HG03039 (cell line): ENCODE data around the gene NPAS3.

ENCODE experiments used
- ATAC-seq: cut with Tn5 transposase; IDR thresholded peaks from one replicate; pipeline ENCODE4 v1.9.1; 2021; ENCODE audit warnings: mild to moderate bottlenecking, moderate library complexity; ENCODE audit not compliant: unreplicated experiment

The NPAS3 gene

GRCh38 chr14:33534632-33535031, 596.0 kb downstream of the NPAS3 start:
- no peak for ATAC-seq

GRCh38 chr14:33539918-33540357, 601.3 kb downstream of the NPAS3 start:
- ATAC-seq, result no peak

- no peak for ATAC-seq
These were observed 602.5 kb downstream of the NPAS3 start for GRCh38 chr14:33541171-33541570.

- no peak for ATAC-seq
These were observed 603.9 kb downstream of the NPAS3 start for GRCh38 chr14:33542338-33543287.

GRCh38 chr14:33545696-33546095, 607.0 kb downstream of the NPAS3 start:
- no peak for ATAC-seq

GRCh38 chr14:33548606-33549005, 609.9 kb downstream of the NPAS3 start:
- ATAC-seq, result no peak

DNA sequence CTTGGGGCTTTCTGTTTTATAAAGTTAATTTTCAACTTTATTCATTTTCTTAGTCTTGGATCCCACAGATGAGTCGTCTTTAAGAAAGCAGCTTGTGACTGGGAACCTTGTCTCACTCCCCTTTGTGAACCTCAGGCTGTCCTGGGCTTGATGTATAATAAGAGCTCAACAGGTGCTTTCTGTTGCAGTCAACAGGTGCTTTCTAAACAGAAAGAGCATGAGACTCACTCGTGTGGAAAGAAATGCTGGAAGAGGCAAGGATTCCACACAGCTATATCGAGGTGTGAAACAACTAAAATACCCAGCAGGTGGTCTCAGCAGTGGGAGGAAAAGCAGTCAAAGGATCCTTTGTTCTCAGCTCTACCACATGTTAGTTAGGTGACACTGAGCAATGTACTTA, 613.3 kb downstream of the NPAS3 start:
- ATAC-seq, result no peak

DNA sequence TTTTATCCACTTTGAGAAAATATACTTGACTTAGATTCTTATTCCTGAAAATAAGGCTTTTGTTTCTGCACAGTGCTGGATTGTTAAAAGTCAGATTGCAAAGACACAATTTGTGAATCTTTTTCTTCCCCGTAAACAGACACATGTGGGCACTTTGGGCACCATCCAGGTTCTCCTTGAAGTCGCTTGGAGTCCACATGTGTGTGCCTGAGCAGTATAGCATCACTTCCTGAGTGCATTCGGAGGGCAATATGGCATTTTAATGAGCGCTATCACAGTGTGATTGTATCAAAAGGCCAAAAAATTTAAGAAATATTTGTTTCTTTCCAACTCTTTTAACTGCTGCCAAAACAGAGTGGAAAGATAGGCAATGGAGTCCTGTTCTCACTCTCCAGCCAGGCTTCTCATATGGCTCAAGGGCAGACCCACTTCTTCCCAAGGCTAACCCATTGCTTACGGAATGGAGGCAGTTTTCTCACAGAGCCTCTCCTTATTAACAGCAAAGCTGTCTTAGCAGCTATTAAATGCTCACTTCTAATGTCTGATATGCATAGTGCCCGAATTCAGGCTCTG, 615.1 kb downstream of the NPAS3 start:
- no peak for ATAC-seq

- no peak for ATAC-seq
These were observed 616.3 kb downstream of the NPAS3 start for GRCh38 chr14:33554988-33555387.

DNA sequence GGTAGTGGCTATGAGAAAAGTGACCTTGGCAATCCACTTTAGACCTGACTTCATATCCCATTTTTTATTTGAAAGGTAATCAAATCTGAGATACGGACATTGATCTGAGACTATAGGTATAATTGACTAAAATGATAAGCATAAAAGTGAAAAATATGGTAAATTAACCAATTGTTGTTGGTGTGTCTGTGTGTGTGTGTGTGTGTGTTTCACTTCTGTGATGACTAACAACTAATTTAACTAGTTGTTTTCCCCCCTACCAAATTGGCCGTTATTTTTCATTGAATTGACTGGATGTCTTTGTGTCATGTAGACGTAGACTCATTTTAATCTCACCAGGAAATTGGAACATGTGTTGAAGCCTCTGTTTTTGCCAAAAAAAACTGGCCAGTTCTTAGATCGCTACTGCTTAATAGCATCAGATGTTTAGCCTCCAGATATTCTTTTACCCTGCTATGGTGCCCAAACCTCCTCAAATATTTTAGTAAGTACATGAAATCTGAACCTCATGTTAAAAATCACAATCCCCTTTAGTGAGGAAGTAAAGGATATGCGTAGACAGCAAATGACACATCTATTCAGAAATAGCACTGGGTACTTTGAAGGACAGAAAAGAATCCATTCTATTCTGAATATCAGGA, 617.2 kb downstream of the NPAS3 start:
- no peak for ATAC-seq

- no peak for ATAC-seq
These were observed 617.9 kb downstream of the NPAS3 start for GRCh38 chr14:33556382-33557121.

- no peak for ATAC-seq
These were observed 622.2 kb downstream of the NPAS3 start for GRCh38 chr14:33560718-33561431.

DNA sequence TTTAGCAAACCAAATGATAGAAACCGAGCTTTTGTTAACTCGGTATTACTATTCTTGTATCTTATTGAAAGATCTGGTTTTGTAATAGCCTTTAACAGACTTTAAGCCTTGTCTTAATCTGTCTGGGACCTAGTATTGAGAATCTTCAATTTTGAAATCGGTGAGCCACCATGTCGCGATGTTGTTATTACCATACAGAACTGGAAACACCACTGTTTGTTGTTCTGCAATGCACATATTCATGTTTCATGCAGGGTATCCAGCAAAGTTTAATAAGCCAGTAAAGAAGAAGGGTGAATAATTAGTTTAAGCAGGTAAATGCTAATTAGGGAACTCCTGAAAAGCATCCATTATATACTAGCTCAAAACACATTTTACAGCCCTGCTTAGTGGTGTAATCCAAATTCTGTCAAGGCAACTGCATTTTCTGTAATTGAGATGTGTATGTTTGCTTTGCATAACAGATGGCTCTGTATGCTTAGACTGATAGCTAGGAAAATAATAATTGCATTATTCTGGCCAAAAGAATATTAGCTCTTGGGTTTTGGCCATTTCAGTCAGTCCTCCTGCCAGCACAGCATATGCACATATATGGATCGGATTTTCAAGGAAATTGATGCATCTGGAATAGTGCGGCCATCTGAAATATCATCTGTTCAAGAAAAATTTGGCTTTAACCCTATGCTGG, 623.0 kb downstream of the NPAS3 start:
- ATAC-seq, result no peak

DNA sequence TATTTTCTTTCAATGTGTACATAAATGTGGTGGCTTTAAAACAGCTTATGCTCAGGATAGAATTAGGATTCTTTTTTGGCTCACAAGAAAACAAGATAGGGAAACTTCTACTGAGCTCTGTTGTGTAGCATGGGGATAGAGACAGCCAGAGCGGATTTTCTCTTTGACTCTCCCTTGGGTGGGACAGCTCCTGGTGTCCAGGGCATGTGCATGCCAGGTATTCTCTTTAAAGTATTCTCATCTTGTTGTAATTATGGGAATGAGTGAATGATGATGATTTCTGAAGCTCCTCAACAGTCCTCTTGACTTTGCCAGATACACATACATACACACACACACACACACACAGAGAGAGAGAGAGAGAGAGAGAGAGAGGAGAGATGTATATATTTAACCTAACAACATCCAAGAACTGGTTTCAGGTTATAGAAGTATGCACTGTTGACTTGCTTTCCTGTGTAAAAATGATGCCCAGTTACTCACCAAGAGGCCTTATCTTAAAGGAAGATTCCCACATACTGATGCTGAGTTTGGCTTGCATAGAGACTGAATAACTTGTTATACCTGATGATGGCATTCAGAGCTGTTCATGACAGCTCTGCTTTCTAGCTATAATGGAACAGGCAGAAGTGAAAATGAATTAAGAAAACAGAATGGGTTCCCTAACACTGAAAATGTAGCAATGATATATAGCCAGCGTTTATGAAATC, 624.7 kb downstream of the NPAS3 start:
- ATAC-seq, result no peak

DNA sequence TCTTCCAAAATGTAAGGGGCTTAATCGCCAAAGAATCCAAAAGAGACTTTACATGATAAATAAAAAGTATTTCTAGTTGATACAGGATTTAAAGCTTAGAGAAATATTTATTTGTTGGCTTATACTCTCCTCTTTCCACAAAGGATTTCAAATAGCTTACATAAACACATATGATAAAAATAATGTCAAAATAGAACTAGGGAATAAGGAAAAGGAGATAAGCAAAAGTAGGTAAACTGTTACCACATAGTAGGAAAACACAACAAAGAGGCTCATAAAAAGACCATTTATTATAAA, 625.2 kb downstream of the NPAS3 start:
- no peak for ATAC-seq

DNA sequence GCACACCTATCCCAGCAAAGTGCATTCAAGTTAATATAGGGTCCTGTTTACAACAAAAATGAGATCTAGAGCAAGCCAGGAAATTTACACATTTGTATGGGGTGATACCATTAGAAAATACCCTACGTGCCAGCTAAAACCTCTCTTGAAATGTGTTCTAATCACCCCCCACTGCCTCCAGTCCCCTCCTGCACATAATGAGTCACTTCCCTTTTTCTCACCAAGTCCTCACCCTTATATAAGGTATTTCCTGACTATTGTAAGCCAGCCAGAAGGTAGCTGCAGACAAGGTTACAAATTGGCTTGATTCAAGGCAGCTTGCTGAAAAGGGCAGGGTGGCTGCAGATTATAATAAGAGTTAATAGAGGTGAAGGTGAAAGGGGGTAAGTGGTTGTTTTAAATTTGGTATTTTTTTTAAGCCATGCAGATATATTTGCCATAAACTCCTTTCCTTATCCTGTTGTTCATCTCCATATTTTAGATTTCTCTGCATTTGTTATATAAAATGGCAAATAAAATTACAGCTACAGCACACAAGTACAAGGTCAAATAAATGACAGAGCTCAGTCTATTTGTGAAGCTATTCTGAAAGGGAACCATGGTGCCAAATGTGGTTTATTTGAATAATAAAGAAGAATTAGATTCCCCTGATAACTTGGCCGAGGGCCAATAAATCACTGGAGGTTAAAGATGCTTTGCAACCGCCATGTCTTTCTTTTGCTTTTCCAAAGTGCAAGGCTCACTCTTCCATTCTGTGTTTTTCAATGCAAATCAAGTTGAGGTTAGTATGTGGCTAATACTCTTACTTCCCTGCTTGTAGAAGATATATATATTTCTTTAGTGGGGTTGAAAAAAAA, 626.3 kb downstream of the NPAS3 start:
- ATAC-seq, result peak; percentile 81

DNA sequence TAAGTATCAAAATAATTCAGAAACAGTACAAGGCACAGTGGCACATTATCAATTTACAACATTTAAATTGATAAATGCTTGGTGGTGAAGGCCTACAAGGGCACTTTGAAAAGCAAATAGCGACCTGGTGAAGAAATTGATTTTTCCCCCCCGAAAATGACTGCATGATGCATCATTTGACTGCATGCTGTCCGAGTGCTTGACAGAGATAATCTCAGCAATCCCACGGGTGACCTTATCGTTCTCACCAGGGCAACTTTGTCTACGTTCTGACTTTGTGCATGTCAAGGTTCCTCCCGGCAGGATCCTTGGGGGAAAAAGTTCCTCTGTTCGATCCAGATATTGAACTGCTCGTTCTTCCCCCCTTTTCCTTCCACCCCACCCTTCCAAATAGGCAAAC, 627.4 kb downstream of the NPAS3 start:
- ATAC-seq, result no peak

DNA sequence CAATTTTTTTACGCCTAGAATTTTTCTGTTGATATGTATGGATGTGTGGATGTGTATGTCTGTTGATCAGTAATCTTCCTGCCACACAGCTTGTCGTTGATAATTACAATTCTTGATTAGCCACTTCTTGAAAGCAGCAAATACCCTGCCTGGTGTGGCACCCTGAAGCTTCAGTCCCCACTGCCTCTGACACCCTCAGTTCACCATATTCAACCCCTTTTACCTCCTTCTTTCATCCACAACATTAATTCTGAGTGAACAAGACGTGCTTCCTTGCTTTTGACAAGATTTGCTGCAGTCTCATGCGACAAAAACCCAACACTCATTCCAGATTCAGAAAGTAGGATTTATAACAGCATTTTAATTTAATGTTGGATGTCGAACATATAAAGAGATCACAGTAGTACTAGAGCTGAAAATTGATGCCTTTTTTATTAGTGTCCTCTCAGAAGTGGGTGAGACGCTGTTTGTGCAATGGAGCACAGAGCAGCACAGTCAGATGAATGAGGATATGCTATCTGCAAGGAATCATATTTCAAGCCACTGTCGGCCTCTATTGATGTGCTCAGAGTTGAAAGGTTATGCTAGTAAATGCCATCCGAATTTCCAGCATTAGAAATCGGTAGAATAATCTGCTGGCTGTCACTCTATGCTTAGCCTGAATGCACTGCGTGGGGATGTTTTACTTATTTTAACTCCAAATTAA, 628.5 kb downstream of the NPAS3 start:
- ATAC-seq, result no peak
